Lower lobe of right lung (tissue), 2 donors: ENCODE measurements around the gene FAM13C. TPM values are rescaled to one million over a fixed set of nuclear protein-coding genes. Genes with fewer than 3 reads are reported as not detected.

ENCODE experiments used
- ATAC-seq, 2 donors: fragments of 200-7000 bp; cut with Tn5 transposase; one replicate each; pipeline ENCODE4 v1.9.1; 2020 to 2022; ENCODE audit warnings: mild to moderate bottlenecking in 2 of 2, moderate library complexity in 2 of 2
- DNase-seq: peaks from one replicate; pipeline ENCODE4 v3.0.0-alpha.2; 2020
- H3K27ac ChIP-seq: fragments of 200-600 bp; one replicate; pipeline ENCODE4 v1.8.0; 2022
- H3K27me3 ChIP-seq: fragments of 200-600 bp; one replicate; pipeline ENCODE4 v1.8.0; 2022; ENCODE audit warnings: low read depth
- H3K36me3 ChIP-seq: fragments of 200-600 bp; one replicate; pipeline ENCODE4 v1.8.0; 2022; ENCODE audit warnings: mild to moderate bottlenecking
- H3K4me1 ChIP-seq: fragments of 200-600 bp; one replicate; pipeline ENCODE4 v1.8.0; 2022
- H3K4me3 ChIP-seq: fragments of 200-600 bp; one replicate; pipeline ENCODE4 v1.8.0; 2022; ENCODE audit warnings: mild to moderate bottlenecking
- H3K9me3 ChIP-seq: fragments of 200-600 bp; one replicate; pipeline ENCODE4 v1.8.0; 2022
- CTCF ChIP-seq: fragments of 200-600 bp; IDR thresholded peaks from one replicate; pipeline ENCODE4 v1.8.0; 2022; ENCODE audit warnings: antibody characterized with exemption, mild to moderate bottlenecking
- intact Hi-C: fragments of 100-400 bp; cut with DNase I; formaldehyde crosslinking; loops from one replicate; pipeline ENCODE4 v1.11.0; 2022
- total RNA-seq: library from RNA; stranded (reverse); fragmentation: NEBNext Ultra II Directional; extraction: Animal tissue kit (Norgen Biotek cat#: 25700); gene quantifications from one replicate; pipeline ENCODE4 v1.2.1, GENCODE V29; 2021
- donor health status: DM: no; HTN: yes; CAD: no; lungs with severe emphysema.

The FAM13C gene
- total RNA-seq, 1 donor from 2014 or later, result 13.9 TPM

GRCh38 chr10:59336632-59337031, 25.7 kb downstream of the FAM13C start:
- Histone ChIP-seq H3K4me1 (peaks cover 8% of the 10 kb centered on the region), H3K9me3 (no peaks in the 10 kb centered on the region), H3K27me3 (no peaks in the 10 kb centered on the region), H3K36me3 (no peaks in the 10 kb centered on the region), H3K4me3 (no peak overlapping the region), H3K27ac (no peak overlapping the region)
- peak; percentile 61 to 82 for ATAC-seq
- intact Hi-C loops, result no loop called here
- TF ChIP-seq CTCF, result no peak
- DNase-seq, result no peak

- Histone ChIP-seq H3K27ac (no peak overlapping the region), H3K27me3 (no peaks in the 10 kb centered on the region), H3K36me3 (no peaks in the 10 kb centered on the region), H3K9me3 (no peaks in the 10 kb centered on the region), H3K4me1 (peaks cover 8% of the 10 kb centered on the region), H3K4me3 (no peak overlapping the region)
- ATAC-seq (no peak), DNase-seq (no peak)
- intact Hi-C loops, result no loop called here
- TF ChIP-seq CTCF, result no peak
Measured at GRCh38 chr10:59335497-59335896, 26.9 kb downstream of the FAM13C start.

- intact Hi-C loops, result no loop called here
- Histone ChIP-seq H3K27ac (no peak overlapping the region), H3K4me1 (peaks cover 8% of the 10 kb centered on the region), H3K36me3 (no peaks in the 10 kb centered on the region), H3K9me3 (no peaks in the 10 kb centered on the region), H3K4me3 (no peak overlapping the region), H3K27me3 (no peaks in the 10 kb centered on the region)
- TF ChIP-seq CTCF, result no peak
- DNase-seq, result no peak
- no peak for ATAC-seq
Measured at GRCh38 chr10:59333701-59334100, 28.6 kb downstream of the FAM13C start.

GRCh38 chr10:59332581-59332980, 29.8 kb downstream of the FAM13C start:
- Histone ChIP-seq H3K9me3 (no peaks in the 10 kb centered on the region), H3K27ac (no peak overlapping the region), H3K36me3 (no peaks in the 10 kb centered on the region), H3K4me3 (no peak overlapping the region), H3K27me3 (no peaks in the 10 kb centered on the region), H3K4me1 (peaks cover 2% of the 10 kb centered on the region)
- no peak for TF ChIP-seq CTCF
- DNase-seq (no peak), ATAC-seq (no peak)
- intact Hi-C loops, result no loop called here

GRCh38 chr10:59331661-59332060, 30.7 kb downstream of the FAM13C start:
- ATAC-seq (no peak), DNase-seq (no peak)
- Histone ChIP-seq H3K27ac (no peak overlapping the region), H3K27me3 (no peaks in the 10 kb centered on the region), H3K4me1 (no peaks in the 10 kb centered on the region), H3K4me3 (no peak overlapping the region), H3K36me3 (no peaks in the 10 kb centered on the region), H3K9me3 (no peaks in the 10 kb centered on the region)
- TF ChIP-seq CTCF, result no peak
- intact Hi-C loops, result no loop called here

GRCh38 chr10:59325116-59325515, 37.2 kb downstream of the FAM13C start:
- H3K4me1 ChIP-seq, result no peaks in the 10 kb centered on the region
- no peaks in the 10 kb centered on the region for H3K9me3 ChIP-seq
- no peak for DNase-seq
- H3K27ac ChIP-seq, result no peak overlapping the region
- no peaks in the 10 kb centered on the region for H3K27me3 ChIP-seq
- H3K36me3 ChIP-seq, result no peaks in the 10 kb centered on the region
- intact Hi-C loops, result no loop called here
- no peak overlapping the region for H3K4me3 ChIP-seq
- no peak for ATAC-seq
- no peak for TF ChIP-seq CTCF
